Activated T-helper 2 cell treated with anti-CD3 and anti-CD28 coated beads, Interferon-gamma antibody, Interleukin-2, Interleukin-4, amounts not matched to agents 10 μg/mL and 5 μg/mL and 100 μg/mL, durations not matched to agents 14 hours and 24 hours and 36 hours (primary cell): ENCODE results near the gene SHISA6. TPM values are rescaled to one million over a fixed set of nuclear protein-coding genes. Genes with fewer than 3 reads are reported as not detected.

Source experiments
- DNase-seq: peaks from one replicate; pipeline ENCODE4 v3.0.0; 2021; ENCODE audit warnings: low spot score
- H3K27ac Mint-ChIP-seq: one replicate; pipeline ENCODE4 v1.8.0; 2021; ENCODE audit warnings: mixed read lengths
- H3K27me3 Mint-ChIP-seq: one replicate; pipeline ENCODE4 v1.8.0; 2021; ENCODE audit warnings: low read depth, mixed read lengths
- H3K36me3 Mint-ChIP-seq: one replicate; pipeline ENCODE4 v1.8.0; 2021; ENCODE audit warnings: low read depth, mixed read lengths
- H3K4me1 Mint-ChIP-seq: one replicate; pipeline ENCODE4 v1.8.0; 2021; ENCODE audit warnings: low read depth, mixed read lengths
- H3K4me3 Mint-ChIP-seq: one replicate; pipeline ENCODE4 v1.8.0; 2021; ENCODE audit warnings: low read depth, mild to moderate bottlenecking, moderate library complexity, mixed read lengths
- H3K9me3 Mint-ChIP-seq: one replicate; pipeline ENCODE4 v1.8.0; 2021; ENCODE audit warnings: mixed read lengths
- intact Hi-C: fragments of 100-400 bp; cut with micrococcal nuclease; formaldehyde crosslinking; loops from one replicate; pipeline ENCODE4 v1.15.1; 2023
- total RNA-seq: library from RNA; stranded (reverse); gene quantifications from 2 replicates; pipeline ENCODE4 v1.2.3, GENCODE V29; 2022

The SHISA6 gene
- total RNA-seq, 1 donor from 2014 or later: not detected

GRCh38 chr17:11342138-11342537, 101.1 kb downstream of the SHISA6 start:
- no peak for DNase-seq
- H3K4me1 Mint-ChIP-seq: no peaks in the 10 kb centered on the region
- H3K27ac Mint-ChIP-seq: no peak overlapping the region
- H3K36me3 Mint-ChIP-seq: no peaks in the 10 kb centered on the region
- intact Hi-C loops: no loop called here
- H3K4me3 Mint-ChIP-seq: no peak overlapping the region
- peaks cover 4% of the 10 kb centered on the region for H3K9me3 Mint-ChIP-seq
- no peaks in the 10 kb centered on the region for H3K27me3 Mint-ChIP-seq

GRCh38 chr17:11349106-11349505, 108.1 kb downstream of the SHISA6 start:
- DNase-seq: no peak
- Mint-ChIP-seq H3K36me3 (no peaks in the 10 kb centered on the region), H3K4me1 (no peaks in the 10 kb centered on the region), H3K9me3 (peaks cover 40% of the 10 kb centered on the region), H3K27ac (no peak overlapping the region), H3K27me3 (no peaks in the 10 kb centered on the region), H3K4me3 (no peak overlapping the region)
- intact Hi-C loops: no loop called here

DNA sequence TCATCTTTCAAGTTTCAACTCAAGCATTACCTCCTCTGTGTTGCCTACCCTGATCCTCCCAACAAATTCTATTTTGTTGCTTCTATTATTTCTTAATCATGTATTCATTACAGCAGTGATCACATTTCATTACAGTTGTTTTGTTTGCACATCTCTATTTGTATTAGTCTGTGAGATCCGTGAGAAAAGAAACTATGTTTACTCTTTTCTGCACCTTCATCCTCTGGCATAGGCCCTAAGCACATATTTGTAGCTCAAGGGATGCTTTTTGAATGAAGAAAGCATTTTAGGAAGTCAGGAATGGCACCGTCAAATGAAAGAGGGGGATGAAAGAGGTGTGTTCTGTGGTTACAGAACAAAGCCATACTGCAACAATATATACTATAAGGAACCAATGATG, 110.5 kb downstream of the SHISA6 start:
- H3K27ac Mint-ChIP-seq: no peak overlapping the region
- H3K4me3 Mint-ChIP-seq: no peak overlapping the region
- intact Hi-C loops: no loop called here
- no peaks in the 10 kb centered on the region for H3K36me3 Mint-ChIP-seq
- H3K9me3 Mint-ChIP-seq: peaks cover 54% of the 10 kb centered on the region
- no peak for DNase-seq
- H3K27me3 Mint-ChIP-seq: no peaks in the 10 kb centered on the region
- H3K4me1 Mint-ChIP-seq: no peaks in the 10 kb centered on the region

- Mint-ChIP-seq H3K27me3 (no peaks in the 10 kb centered on the region), H3K9me3 (peaks cover 57% of the 10 kb centered on the region), H3K36me3 (no peaks in the 10 kb centered on the region), H3K27ac (no peak overlapping the region), H3K4me1 (no peaks in the 10 kb centered on the region), H3K4me3 (no peak overlapping the region)
- DNase-seq: no peak
- intact Hi-C loops: no loop called here
Measured at GRCh38 chr17:11353601-11354000, 112.6 kb downstream of the SHISA6 start.

GRCh38 chr17:11356371-11356770, 115.4 kb downstream of the SHISA6 start:
- H3K4me1 Mint-ChIP-seq: no peaks in the 10 kb centered on the region
- no peaks in the 10 kb centered on the region for H3K36me3 Mint-ChIP-seq

DNA sequence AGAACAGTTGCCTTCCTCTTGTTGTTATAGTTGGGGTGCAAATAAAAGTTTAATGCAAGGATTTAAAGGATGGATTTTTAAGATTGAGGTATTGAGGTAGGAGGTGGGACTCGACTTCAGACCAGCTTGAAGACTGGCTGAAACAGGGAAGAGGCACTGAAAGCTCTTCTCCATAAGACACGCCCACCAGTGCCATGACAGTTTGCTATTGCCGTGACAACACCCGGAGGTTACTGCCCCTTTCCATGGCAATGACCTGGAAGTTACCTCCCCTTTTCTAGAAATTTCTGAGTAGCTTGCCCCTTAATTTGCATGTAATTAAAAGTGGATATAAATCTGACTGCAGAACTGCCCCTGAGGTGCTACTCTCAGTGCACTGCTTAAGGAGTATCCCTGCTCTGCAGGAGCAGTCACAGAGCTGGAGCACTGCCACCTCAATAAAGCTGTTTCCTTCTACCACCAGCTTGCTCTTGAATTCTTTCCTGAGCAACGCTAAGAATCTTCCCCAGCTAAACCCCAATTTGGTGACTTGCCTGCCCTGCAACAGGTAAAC, 122.6 kb downstream of the SHISA6 start:
- H3K4me3 Mint-ChIP-seq: no peak overlapping the region
- no peak for DNase-seq
- no peak overlapping the region for H3K27ac Mint-ChIP-seq
- H3K36me3 Mint-ChIP-seq: no peaks in the 10 kb centered on the region
- intact Hi-C loops: no loop called here
- no peaks in the 10 kb centered on the region for H3K4me1 Mint-ChIP-seq
- H3K9me3 Mint-ChIP-seq: peaks cover 28% of the 10 kb centered on the region
- H3K27me3 Mint-ChIP-seq: no peaks in the 10 kb centered on the region

More at GRCh38 chr17:11356371-11356770, 115.4 kb downstream of the SHISA6 start:
- no peaks in the 10 kb centered on the region for H3K27me3 Mint-ChIP-seq
- intact Hi-C loops: no loop called here
- DNase-seq: no peak
- H3K4me3 Mint-ChIP-seq: no peak overlapping the region
- no peak overlapping the region for H3K27ac Mint-ChIP-seq
- peaks cover 59% of the 10 kb centered on the region for H3K9me3 Mint-ChIP-seq

- no peaks in the 10 kb centered on the region for H3K4me1 Mint-ChIP-seq
- no peaks in the 10 kb centered on the region for H3K27me3 Mint-ChIP-seq
- H3K4me3 Mint-ChIP-seq: no peak overlapping the region
- no peak overlapping the region for H3K27ac Mint-ChIP-seq
- intact Hi-C loops: no loop called here
- H3K9me3 Mint-ChIP-seq: peaks cover 25% of the 10 kb centered on the region
- no peaks in the 10 kb centered on the region for H3K36me3 Mint-ChIP-seq
- DNase-seq: no peak
Measured at GRCh38 chr17:11366272-11366850, 125.3 kb downstream of the SHISA6 start.

DNA sequence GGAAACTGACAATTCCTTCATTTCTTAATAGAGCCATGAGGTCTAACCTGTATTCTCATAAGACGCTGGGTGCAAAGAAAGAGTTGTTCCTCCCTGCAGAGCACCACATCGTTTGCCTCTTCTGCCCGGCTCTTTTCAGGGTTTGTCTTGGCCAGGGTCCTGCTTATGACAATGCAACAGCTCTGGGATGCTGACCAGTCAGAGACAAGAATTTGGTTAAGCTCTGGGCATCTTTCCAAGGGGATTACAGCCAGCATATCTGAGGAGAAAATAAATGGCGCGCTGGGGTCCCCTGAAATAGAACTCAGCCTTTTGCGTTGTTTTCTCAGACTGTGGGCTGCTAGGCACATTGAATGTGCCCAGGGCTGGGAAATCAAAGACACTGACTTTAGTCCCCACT, 128.6 kb downstream of the SHISA6 start:
- Mint-ChIP-seq H3K4me1 (no peaks in the 10 kb centered on the region), H3K36me3 (no peaks in the 10 kb centered on the region), H3K9me3 (peaks cover 39% of the 10 kb centered on the region), H3K4me3 (no peak overlapping the region), H3K27me3 (no peaks in the 10 kb centered on the region), H3K27ac (no peak overlapping the region)
- intact Hi-C loops: no loop called here
- DNase-seq: no peak

DNA sequence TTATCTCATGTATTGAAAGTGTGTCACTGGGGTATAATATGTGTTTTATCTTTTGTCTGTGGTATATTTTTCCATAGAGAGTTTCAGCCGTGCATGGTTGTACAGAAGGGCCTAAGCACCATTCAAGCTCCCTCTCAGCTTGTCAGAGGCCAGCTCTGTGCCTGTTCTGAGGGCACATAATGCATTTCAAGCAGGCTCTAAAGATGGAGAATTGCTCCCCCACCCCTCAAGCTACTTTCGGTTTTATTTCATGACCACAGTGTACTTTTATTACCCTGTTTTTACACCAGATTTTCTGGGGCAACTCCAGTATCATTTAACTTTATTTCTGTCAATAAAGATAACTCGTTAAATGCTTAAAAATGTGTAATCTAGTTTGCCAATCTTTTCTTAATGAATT, 131.7 kb downstream of the SHISA6 start:
- Mint-ChIP-seq H3K4me1 (no peaks in the 10 kb centered on the region), H3K9me3 (peaks cover 39% of the 10 kb centered on the region), H3K4me3 (no peak overlapping the region), H3K36me3 (no peaks in the 10 kb centered on the region), H3K27me3 (no peaks in the 10 kb centered on the region), H3K27ac (no peak overlapping the region)
- no peak for DNase-seq
- intact Hi-C loops: no loop called here

DNA sequence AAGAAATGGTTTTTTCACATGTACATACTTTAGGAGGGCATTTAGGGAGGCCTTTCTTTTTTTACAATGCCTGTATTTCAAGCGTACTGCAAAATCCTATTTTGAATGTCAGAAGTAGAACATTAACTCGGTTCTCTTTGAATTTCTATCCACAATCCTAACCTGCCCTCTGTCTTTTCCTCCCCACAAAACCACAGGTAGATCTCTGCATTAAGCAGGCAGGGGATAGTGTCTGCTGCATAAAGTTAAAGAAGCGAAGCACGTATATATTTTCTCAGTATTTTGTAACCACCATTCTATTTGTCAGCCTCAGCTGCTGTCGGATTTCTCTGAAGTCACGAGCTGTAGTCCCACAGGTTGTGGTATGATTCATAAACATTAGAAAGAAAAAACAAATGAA, 137.5 kb downstream of the SHISA6 start:
- intact Hi-C loops: no loop called here
- H3K27me3 Mint-ChIP-seq: no peaks in the 10 kb centered on the region
- peaks cover 38% of the 10 kb centered on the region for H3K9me3 Mint-ChIP-seq
- no peak for DNase-seq
- H3K27ac Mint-ChIP-seq: no peak overlapping the region
- no peaks in the 10 kb centered on the region for H3K36me3 Mint-ChIP-seq
- H3K4me1 Mint-ChIP-seq: no peaks in the 10 kb centered on the region
- no peak overlapping the region for H3K4me3 Mint-ChIP-seq

DNA sequence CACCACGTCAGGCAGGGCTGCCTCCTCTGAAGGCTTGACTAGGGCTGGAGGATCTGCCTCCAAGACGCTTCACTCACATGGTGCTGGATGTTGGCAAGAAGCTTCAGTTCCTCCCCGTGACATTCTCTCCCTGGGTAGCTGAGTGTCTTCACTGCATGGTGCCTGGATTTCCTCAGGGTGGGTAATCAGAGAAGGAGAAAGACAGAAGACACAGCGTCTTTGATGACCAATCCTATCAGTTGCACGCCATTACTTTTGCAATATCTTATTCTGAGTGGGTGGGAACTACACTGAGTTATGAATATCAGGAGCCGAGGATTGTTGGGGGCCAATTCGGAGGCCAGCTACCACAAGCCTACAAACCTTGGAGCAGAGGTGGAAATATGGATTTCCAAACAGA, 139.7 kb downstream of the SHISA6 start:
- Mint-ChIP-seq H3K4me1 (no peaks in the 10 kb centered on the region), H3K4me3 (no peak overlapping the region), H3K9me3 (peaks cover 48% of the 10 kb centered on the region), H3K27me3 (no peaks in the 10 kb centered on the region), H3K36me3 (no peaks in the 10 kb centered on the region), H3K27ac (no peak overlapping the region)
- no peak for DNase-seq
- intact Hi-C loops: no loop called here

- intact Hi-C loops: no loop called here
Measured at GRCh38 chr17:11383157-11383556, 142.1 kb downstream of the SHISA6 start.

GRCh38 chr17:11384131-11384530, 143.1 kb downstream of the SHISA6 start:
- Mint-ChIP-seq H3K9me3 (peaks cover 57% of the 10 kb centered on the region), H3K4me3 (no peak overlapping the region), H3K27me3 (no peaks in the 10 kb centered on the region), H3K36me3 (no peaks in the 10 kb centered on the region), H3K4me1 (no peaks in the 10 kb centered on the region), H3K27ac (no peak overlapping the region)
- DNase-seq: no peak
- intact Hi-C loops: no loop called here

More at GRCh38 chr17:11383157-11383556, 142.1 kb downstream of the SHISA6 start:
- H3K9me3 Mint-ChIP-seq: peaks cover 57% of the 10 kb centered on the region
- DNase-seq: no peak
- H3K4me3 Mint-ChIP-seq: no peak overlapping the region
- H3K4me1 Mint-ChIP-seq: no peaks in the 10 kb centered on the region
- H3K36me3 Mint-ChIP-seq: no peaks in the 10 kb centered on the region
- H3K27me3 Mint-ChIP-seq: no peaks in the 10 kb centered on the region
- H3K27ac Mint-ChIP-seq: no peak overlapping the region

DNA sequence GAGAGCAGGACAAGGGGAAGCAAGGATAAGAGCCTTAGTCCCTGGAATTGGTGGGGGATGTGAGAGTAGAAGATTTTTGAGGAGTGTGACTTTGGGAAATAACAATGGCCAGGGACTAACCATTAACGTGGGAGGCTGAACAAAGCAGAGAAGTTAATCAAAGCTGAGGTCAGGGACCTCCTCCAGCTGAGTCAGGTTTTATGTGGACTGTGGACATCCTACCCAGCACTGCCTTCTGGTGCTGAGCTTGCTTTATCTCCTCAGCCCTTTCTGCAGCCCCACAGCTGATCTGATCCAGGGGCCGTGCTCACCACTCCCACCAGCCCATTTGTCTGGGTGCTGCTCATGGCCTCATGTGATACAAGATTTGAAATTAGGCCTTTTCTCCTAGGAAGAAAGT, 146.6 kb downstream of the SHISA6 start:
- intact Hi-C loops: no loop called here
- Mint-ChIP-seq H3K9me3 (peaks cover 53% of the 10 kb centered on the region), H3K36me3 (no peaks in the 10 kb centered on the region), H3K27ac (no peak overlapping the region), H3K27me3 (no peaks in the 10 kb centered on the region), H3K4me1 (no peaks in the 10 kb centered on the region), H3K4me3 (no peak overlapping the region)
- no peak for DNase-seq
